Activated CD8-positive, alpha-beta memory T cell treated with anti-CD3 and anti-CD28 coated beads, Interleukin-2, amount 50 U/mL, for 1 hour (primary cell): ENCODE data around the gene ASB18.

Experiments used
- DNase-seq: peaks from one replicate; pipeline ENCODE4 v3.0.0-alpha.2; 2020; ENCODE audit errors: extremely low read depth

ASB18 gene

GRCh38 chr2:236163471-236164200, 100.6 kb downstream of the ASB18 start:
- DNase-seq = no peak

DNA sequence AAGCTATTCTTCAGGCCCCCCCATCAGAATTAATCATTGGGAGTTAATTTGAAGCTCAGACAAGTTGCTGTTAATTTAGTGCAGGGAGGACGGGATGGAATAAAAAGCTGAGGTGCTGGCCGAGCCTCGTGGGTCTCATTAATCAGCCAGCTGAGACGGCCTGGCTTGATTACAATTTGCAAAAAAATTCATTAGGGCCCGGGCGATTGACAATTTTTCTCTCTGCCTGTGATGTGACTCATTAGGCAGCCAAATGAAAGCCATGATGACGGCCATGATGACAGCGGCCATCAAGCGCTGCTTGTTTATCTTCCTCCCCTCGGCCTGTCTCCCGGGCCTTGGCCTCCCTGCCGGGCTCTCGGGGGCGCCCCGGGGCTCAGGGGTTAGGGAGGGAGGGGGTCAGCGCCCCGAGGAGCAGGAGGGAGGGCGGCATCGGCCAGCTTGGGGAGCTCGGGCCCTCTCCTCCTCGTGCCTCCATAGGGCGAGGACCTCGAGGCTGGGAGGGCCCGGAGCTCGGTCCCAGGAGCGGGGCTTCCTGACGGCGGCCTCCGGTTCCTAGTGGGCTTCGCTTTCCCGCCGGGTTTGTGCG, 101.2 kb downstream of the ASB18 start:
- no peak for DNase-seq

DNA sequence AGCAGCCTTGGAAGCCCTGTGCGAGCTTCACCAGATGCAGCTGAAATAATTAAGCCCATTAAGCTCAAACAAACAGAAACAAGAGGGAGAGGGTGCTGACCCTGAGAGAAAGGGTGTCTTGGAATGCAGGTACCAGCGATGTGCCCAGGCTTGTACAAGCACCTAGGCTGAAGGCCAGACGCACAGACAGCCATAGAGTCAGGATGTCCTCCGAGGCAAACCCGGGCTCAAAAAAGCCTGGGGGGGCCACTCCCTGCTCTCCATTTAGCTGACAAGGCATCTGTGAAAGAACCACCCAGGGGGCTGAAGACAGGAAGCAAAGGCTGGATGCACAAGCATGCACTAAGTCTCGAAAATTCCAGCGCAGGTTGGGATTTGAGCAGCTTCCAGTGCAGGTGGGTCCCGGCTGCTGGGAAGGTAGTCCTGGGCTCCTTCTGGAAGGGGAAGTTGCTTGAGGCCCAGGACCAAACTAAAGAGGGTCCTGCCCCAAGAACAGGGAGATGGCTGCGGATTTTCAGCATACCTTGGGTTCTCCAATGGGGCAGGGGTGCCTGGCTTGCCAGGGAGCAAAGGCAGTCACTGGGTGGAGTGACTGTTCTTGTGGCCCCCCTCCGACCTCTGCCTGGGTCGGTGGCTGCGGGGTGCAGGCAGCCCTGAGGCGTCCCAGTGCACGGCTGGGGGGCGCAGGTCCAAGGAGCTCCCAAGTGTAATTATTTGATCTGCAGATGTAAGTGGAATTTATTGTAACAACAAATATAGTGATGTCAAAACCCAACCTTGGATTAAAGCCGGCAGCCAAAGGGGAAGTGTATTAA, 102.0 kb downstream of the ASB18 start:
- DNase-seq = no peak

DNA sequence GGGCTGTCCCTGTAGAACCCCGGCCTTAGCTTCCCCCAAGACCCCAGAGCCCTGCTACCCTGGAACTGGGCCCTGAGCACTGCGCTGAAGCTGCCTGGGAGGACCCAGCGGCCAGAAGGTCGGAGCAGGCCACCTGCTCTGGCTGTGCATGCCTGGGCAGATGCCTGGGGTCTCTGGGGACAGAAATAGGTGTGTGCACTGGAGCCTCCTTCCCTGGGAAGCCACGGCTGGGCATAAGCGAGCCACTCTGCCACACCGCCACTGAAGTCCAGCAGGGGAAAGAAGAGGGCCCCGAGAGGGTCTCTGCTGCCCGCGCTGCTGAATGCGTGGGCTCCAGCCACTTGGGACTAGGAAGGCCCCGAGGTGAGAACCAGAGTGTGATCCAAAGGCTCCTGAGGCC, 102.7 kb downstream of the ASB18 start:
- no peak for DNase-seq

DNA sequence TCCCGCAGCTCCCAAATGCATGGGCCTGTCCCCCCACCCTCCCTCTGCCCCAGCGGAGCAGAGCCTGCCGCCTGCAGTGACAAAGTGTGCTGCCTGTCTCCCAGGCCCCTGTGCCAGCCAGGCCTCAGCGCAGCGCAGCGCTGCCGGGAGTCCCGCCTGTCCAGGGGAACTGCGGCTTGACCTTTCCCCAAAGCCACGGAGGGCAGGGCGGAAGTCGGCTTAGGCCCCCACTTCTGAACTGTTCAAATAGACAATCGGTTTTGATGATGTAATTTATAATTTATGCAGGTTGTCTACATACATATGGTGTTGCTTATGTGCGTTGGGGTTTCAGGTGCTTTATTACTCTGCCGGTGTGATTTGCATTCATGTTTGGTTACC, 103.1 kb downstream of the ASB18 start:
- DNase-seq = no peak

DNA sequence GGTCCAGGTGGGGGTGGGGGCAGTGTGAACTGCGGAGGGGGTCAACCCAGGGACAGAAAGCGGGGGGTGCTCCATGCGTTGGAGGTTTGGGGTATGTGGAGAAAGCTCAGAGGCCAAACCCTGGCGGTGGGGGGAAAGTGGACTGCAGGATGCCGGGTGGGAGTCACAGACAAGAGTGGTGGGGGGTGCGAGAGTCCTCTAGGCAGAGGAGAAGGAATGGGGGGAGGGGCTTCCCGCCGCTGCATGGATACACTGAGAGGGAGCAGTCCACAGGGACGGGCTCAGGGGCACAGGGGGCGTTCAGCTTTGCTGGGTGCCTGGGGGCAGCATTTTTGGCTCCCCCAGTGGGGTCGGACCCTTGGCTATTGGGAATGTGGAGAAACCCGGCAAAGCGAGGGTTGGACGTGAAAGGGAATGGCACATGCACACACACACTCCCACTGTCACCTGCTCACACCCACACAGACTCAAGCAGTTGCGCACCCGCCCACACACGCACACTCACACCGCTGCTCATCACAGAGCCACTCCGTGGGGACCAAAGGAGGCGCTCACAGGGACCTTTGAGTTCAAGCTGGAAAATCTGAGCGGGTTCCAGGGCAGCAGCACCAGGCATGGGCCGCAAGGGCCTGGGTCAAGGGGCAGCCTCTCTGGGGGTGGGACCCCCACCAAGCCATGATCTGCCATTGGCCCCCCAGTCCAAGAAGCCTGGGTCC, 103.7 kb downstream of the ASB18 start:
- DNase-seq = no peak

DNA sequence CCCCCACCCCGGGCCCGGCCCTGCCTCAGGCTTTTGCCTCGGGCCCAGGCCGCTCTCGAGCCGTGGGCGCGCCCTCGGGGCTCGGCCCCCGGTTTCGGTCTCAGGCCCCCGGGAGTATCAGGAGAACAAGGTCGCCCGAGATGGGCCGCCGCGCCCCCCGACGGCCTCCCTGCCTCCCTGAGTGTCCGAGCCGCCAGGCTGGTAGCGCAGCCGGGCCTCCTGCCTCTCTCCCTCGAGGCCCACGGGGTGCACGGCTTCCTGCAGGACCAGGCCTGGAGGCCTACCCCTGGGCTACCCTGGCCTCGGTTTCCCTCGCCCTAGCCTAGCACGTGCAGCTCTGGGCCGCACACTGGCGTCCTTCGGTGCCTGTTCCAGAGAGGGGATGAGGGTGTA, 104.4 kb downstream of the ASB18 start:
- DNase-seq = no peak

DNA sequence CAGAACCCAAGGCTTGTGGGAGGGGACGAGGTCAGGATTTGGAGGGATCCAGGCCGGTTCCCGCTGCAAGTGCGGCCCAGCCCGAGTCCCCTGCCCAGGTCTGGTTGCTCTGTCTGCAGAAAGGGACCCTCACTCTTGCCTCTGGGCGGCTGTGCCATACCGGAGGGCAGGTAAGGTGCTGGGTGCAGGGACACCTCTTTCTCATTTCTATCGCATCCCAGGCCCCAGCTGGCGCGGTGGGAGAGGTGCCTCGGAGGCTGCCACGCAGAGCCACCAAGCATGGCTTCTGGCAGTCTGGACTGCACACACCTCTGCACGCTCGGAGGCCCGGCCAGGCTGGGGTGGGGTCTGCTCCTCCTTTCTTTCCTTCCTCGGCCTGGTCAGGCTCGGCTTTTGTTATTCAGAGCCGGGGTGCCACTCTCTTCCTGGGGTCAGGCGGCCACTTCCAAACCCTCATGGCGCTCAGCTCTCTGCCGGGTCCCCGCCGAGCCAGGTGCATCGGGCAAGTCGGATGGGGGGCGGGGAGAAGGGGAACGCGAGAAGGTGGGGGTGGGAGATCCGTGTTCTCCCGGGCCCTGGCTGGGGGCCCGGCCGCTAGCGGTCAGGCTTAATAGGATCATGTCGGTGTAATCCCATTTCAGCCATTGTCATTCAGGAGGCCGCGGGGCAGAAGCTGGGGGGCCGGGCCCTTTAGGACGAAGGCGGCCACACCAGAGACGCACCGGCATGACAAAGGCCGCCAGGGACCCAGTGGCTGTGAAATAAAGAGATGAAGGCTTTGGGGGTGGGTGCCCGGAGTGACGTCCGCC, 105.0 kb downstream of the ASB18 start:
- no peak for DNase-seq

DNA sequence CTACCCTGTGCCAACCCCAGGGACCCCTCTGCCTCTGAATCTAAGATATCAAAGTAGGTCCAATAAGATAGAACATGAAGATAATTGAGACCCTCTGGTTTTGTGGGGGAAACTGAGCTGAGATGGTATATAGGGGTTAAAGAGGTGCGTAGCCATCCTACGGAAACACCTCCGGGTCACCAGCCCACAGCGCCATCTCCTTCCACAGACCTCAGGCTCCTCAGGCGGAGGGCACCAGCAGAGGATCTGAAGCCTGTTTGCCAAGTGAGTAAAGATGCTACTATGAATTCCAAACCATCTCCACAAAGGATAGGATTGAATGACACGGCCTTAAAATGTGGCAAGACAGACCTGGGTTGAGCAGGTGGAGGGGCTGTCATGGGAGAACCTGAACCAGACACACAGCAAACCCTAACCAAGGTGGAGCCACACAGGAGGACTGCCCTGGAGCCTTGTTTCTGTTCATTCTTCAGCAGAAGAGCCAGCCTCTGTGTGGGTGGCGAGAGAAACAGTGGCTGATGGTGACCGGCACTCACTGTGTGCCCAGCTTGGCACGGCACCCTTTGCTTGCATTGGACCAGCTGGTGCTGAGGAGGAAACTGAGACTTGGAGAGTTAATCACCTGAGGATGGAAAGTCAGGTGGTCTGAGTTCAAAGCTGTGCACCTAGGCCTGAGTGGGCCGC, 106.2 kb downstream of the ASB18 start:
- DNase-seq = no peak

- DNase-seq = no peak
Observed at GRCh38 chr2:236157366-236157765, 106.8 kb downstream of the ASB18 start.

DNA sequence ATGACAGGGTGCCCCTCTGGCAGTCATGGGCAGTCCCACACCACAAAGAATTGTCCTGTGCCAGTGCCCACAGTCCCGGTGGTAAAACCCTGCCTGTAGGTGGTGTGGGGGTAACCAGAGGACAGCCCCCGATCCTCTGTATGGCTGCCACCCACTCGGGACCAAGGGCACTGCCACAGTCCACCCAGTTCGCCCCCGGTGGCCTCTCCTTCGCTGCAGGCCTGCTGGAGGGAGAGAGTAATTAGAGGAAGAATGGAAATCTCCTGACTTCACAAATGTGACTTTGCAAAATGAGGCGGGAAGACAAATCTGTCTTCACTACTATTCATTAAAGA, 107.4 kb downstream of the ASB18 start:
- no peak for DNase-seq

DNA sequence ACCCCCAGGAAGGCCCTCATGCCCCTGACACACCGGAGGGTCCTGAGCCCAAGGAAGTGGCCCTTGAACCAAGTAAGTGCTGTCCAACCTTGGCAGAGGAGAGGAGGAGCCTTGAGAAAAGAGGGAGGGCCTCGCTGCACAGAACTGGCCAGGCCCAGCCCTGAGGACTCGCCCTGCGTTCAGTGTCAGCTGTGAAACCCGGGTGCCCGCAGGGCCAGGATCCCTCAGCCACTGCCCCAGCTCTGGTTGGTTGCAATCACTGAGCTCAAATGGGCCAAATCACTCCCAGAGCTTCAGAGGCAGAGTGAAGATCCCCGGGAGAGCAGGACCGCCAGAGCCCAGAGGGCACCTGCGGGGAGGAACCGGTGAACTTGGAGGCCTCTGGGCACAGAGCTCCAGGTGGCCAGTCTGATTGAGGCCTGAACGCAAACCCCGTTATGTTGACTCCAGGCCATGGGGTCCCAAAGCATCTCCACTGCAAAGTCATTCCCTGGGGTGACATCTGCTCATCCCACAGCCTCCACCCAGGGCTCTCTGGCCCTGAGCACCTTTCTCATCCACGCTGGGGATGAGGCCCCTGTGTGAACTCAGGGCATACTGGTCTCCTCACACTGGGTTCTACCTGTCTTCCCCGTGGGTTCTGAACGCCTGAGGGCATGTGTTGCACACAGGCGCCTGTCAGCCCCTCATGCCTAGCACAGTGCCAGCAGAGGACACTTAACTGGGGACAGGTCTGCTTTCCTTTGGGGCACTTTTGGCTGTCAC, 107.9 kb downstream of the ASB18 start:
- no peak for DNase-seq

- DNase-seq = no peak
Observed at GRCh38 chr2:236155406-236155805, 108.8 kb downstream of the ASB18 start.

- no peak for DNase-seq
Observed at GRCh38 chr2:236146436-236146835, 117.8 kb downstream of the ASB18 start.

DNA sequence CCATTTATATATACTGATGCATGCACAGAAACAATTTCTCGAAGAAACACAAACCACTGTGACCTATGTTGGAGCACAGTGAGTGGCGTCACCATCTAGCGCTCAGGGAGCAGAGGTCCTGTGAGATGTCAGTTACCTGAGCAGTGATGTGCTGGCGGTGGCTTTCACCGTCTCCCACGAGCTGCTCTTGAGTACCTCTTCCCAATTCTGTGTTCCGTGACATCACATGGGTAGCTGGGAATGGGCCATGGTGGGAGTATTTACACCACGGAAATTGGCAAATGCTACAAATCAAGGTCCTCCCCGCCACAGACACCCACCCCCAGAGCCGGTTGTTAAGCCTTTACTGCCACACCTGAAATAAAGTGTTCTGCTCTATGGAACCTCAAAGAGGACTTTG, 120.4 kb downstream of the ASB18 start:
- DNase-seq = no peak
